HepG2 (cell line): ENCODE results near the gene NDOR1. TPM values are rescaled to one million over a fixed set of nuclear protein-coding genes. Genes with fewer than 3 reads are reported as not detected.

Experiments used
- ADNP ChIP-seq: sonication (generic); formaldehyde crosslinking; IDR thresholded peaks from 2 replicates; pipeline ENCODE4 v1.4.0; 2020; ENCODE audit warnings: missing genetic modification reagents
- EEA1 ChIP-seq: sonication (generic); formaldehyde crosslinking; IDR thresholded peaks from 2 replicates; pipeline ENCODE4 v1.5.1; 2020; ENCODE audit warnings: mild to moderate bottlenecking, missing genetic modification reagents, borderline replicate concordance
- FOXA3 ChIP-seq: IDR thresholded peaks from 2 replicates; pipeline ENCODE4 v1.6.1; 2016; ENCODE audit warnings: missing genetic modification reagents, missing compliant biosample characterization
- NRL ChIP-seq: sonication (generic); formaldehyde crosslinking; IDR thresholded peaks from 2 replicates; pipeline ENCODE4 v1.5.0; 2020; ENCODE audit warnings: missing genetic modification reagents, mild to moderate bottlenecking, moderate library complexity, borderline replicate concordance
- PPARG ChIP-seq: conservative IDR thresholded peaks from 2 replicates; pipeline ENCODE4 v1.6.1; 2016; ENCODE audit warnings: missing biosample characterization, missing genetic modification reagents
- RFX5 ChIP-seq: IDR thresholded peaks from 2 replicates; pipeline ENCODE4 v1.6.1; 2011; ENCODE audit warnings: low read depth, low read length, improper control_type of control experiment
- SMARCC2 ChIP-seq: fragments of 450-650 bp; IDR thresholded peaks from 2 replicates; pipeline ENCODE4 v1.6.1; 2017; ENCODE audit warnings: antibody characterized with exemption, mild to moderate bottlenecking
- THAP8 ChIP-seq: sonication (generic); formaldehyde crosslinking; IDR thresholded peaks from 2 replicates; pipeline ENCODE4 v1.5.1; 2020; ENCODE audit warnings: missing genetic modification reagents, mild to moderate bottlenecking, borderline replicate concordance
- ZNF441 ChIP-seq: sonication (generic); formaldehyde crosslinking; IDR thresholded peaks from 2 replicates; pipeline ENCODE4 v1.7.0; 2021; ENCODE audit warnings: missing genetic modification reagents, borderline replicate concordance
- ZNF557 ChIP-seq: sonication (generic); formaldehyde crosslinking; IDR thresholded peaks from 2 replicates; pipeline ENCODE4 v1.4.0; 2020; ENCODE audit warnings: missing genetic modification reagents
- ZNF589 ChIP-seq: sonication (generic); formaldehyde crosslinking; conservative IDR thresholded peaks from 2 replicates; pipeline ENCODE4 v1.8.0; 2022; ENCODE audit warnings: mild to moderate bottlenecking, moderate library complexity, missing genetic modification reagents
- ZNF646 ChIP-seq: sonication (generic); formaldehyde crosslinking; IDR thresholded peaks from 2 replicates; pipeline ENCODE4 v1.9.0; 2021; ENCODE audit warnings: mild to moderate bottlenecking, missing genetic modification reagents
- ZNF704 ChIP-seq: sonication (generic); formaldehyde crosslinking; IDR thresholded peaks from 2 replicates; pipeline ENCODE4 v1.8.1; 2023; ENCODE audit warnings: mild to moderate bottlenecking, inconsistent platforms, moderate library complexity, missing genetic modification reagents, borderline replicate concordance
- polyA plus RNA-seq, 8 experiments: library from polyadenylated mRNA; depleted of rRNA in 3 of 8; stranded (reverse) in 7 of 8; unstranded in 1 of 8; fragments of >200 nt; fragmentation: Illumina TruSeq in 4 of 8; extraction: Trizol in 4 of 8; gene quantifications; 2 replicates each; pipeline versions ENCODE4 v1.2.1 to v1.2.3, GENCODE V29; 2011 to 2016; ENCODE audit warnings: low read depth in 4 of 8, missing spikeins in 1 of 8, mixed read lengths in 1 of 8; ENCODE audit not compliant: insufficient read depth in 1 of 8
- total RNA-seq, 5 experiments: library from RNA; depleted of rRNA; stranded (reverse); fragments of >200 nt; fragmentation: Illumina TruSeq; extraction: Trizol; gene quantifications; 2 replicates each; pipeline ENCODE4 v1.2.3, GENCODE V29; 2016; ENCODE audit warnings: low read depth in 1 of 5
- TF ChIP-seq, protein P1 (sequence below): sonication (generic); formaldehyde crosslinking; IDR thresholded peaks from 2 replicates; pipeline ENCODE4 v1.8.0; 2023; ENCODE audit warnings: mild to moderate bottlenecking, missing genetic modification reagents
- TF ChIP-seq, protein P2 (sequence below): sonication (generic); formaldehyde crosslinking; IDR thresholded peaks from 2 replicates; pipeline ENCODE4 v1.4.0; 2020; ENCODE audit warnings: mild to moderate bottlenecking, missing genetic modification reagents

The NDOR1 gene
- total and polyA plus RNA-seq, 2 of the 13 experiments (the other 11 are each of a cell fraction or from before 2014, with no cell fraction given), result 3.6 to 8.7 TPM

DNA sequence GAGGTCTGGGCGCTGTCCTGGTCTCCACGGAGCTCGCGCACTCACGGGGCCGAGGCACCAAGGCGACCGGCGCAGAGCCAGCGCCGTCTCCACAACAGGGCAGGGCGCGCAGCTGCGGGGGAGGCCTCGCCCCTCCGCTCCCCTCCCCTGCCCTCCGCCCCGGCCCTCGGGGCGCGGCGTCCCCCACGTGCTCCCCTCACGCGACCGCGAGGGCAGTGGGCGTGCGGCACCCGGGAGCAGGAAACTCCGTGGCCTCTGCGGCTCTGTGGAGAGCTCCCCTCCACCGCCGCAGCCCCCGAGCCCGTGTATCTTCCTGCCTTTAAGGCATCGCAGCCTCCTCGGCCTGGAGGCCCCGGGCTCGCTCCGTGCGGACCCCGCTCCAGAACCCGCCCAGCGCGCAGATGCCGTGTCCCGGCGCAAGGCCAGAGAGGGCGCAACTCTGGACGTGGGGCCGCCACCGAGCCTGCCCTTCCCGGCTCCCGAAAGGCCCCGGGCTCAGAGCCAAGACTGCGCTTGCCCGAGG, 34.9 kb downstream of the NDOR1 start (continued):
- TF ChIP-seq ZNF704 (CRISPR knock-in tag) (peak; percentile 72; the same call in 1 of the 2 replicates), THAP8 (CRISPR knock-in tag) (no peak), ADNP (CRISPR knock-in tag) (no peak), ZNF589 (0 out of 2 replicates have a peak, but pooled peaks have one; percentile 43), PPARG (CRISPR knock-in tag) (no peak), EEA1 (CRISPR knock-in tag) (peak; percentile 84; the same call in 1 of the 2 replicates), ZNF557 (CRISPR knock-in tag) (peak; percentile 89), RFX5 (no peak), SMARCC2 (no peak), NRL (CRISPR knock-in tag) (0 out of 2 replicates have a peak, but pooled peaks have one; percentile 26), ZNF646 (no peak), FOXA3 (CRISPR knock-in tag) (peak; percentile 31), ZNF441 (CRISPR knock-in tag) (peak; percentile 28; the same call in 1 of the 2 replicates)
- TF ChIP-seq, protein P1, sequence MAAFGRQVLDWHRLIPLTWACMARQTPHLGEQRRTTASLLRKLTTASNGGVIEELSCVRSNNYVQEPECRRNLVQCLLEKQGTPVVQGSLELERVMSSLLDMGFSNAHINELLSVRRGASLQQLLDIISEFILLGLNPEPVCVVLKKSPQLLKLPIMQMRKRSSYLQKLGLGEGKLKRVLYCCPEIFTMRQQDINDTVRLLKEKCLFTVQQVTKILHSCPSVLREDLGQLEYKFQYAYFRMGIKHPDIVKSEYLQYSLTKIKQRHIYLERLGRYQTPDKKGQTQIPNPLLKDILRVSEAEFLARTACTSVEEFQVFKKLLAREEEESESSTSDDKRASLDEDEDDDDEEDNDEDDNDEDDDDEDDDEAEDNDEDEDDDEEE (CRISPR knock-in tag), result peak; percentile 97
- TF ChIP-seq, protein P2, sequence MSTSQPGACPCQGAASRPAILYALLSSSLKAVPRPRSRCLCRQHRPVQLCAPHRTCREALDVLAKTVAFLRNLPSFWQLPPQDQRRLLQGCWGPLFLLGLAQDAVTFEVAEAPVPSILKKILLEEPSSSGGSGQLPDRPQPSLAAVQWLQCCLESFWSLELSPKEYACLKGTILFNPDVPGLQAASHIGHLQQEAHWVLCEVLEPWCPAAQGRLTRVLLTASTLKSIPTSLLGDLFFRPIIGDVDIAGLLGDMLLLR, result peak; percentile 87; the same call in 1 of the 2 replicates
